Stimulated activated naive CD4-positive, alpha-beta T cell treated with Interleukin-2 at 50 U/mL for 16 hours (primary cell): Measurements from ENCODE around the gene RALGAPA2.

Experiments used
- DNase-seq: peaks from one replicate; lab custom pipeline; 2025; lab: John Stamatoyannopoulos, UW

Gene RALGAPA2

GRCh38 chr20:20399531-20400500 lies 312.6 kb downstream of the RALGAPA2 start:
- no peak for DNase-seq

GRCh38 chr20:20398123-20398522 lies 314.3 kb downstream of the RALGAPA2 start:
- no peak for DNase-seq

GRCh38 chr20:20396794-20397193 lies 315.6 kb downstream of the RALGAPA2 start:
- DNase-seq = no peak

- no peak for DNase-seq
Measured at GRCh38 chr20:20395903-20396568, 316.4 kb downstream of the RALGAPA2 start.

- no peak for DNase-seq
Measured at GRCh38 chr20:20395087-20395486, 317.4 kb downstream of the RALGAPA2 start.

GRCh38 chr20:20393207-20394120 lies 319.0 kb downstream of the RALGAPA2 start:
- DNase-seq = no peak

- DNase-seq = no peak
Measured at GRCh38 chr20:20391766-20392165, 320.7 kb downstream of the RALGAPA2 start.

GRCh38 chr20:20391115-20391514 lies 321.3 kb downstream of the RALGAPA2 start:
- DNase-seq = no peak

- no peak for DNase-seq
Measured at GRCh38 chr20:20390393-20390792, 322.1 kb downstream of the RALGAPA2 start.

GRCh38 chr20:20386192-20386591 lies 326.3 kb downstream of the RALGAPA2 start:
- DNase-seq = no peak

GRCh38 chr20:20375862-20376261 lies 336.6 kb downstream of the RALGAPA2 start:
- DNase-seq = no peak

- DNase-seq = no peak
Measured at GRCh38 chr20:20373091-20373571, 339.3 kb downstream of the RALGAPA2 start.

- no peak for DNase-seq
Measured at GRCh38 chr20:20371681-20372080, 340.8 kb downstream of the RALGAPA2 start.

GRCh38 chr20:20371083-20371482 lies 341.4 kb downstream of the RALGAPA2 start:
- no peak for DNase-seq

GRCh38 chr20:20370094-20370575 lies 342.3 kb downstream of the RALGAPA2 start:
- no peak for DNase-seq

GRCh38 chr20:20369250-20370093 lies 343.0 kb downstream of the RALGAPA2 start:
- no peak for DNase-seq

GRCh38 chr20:20368418-20369249 lies 343.8 kb downstream of the RALGAPA2 start:
- no peak for DNase-seq

- no peak for DNase-seq
Measured at GRCh38 chr20:20367575-20368417, 344.6 kb downstream of the RALGAPA2 start, which contains the start of gene INSM1. TSS of gene INSM1 (plus strand) at chr20:20368104. CDS start at chr20:20368268, 164 bp downstream.
